Neural cell (in vitro differentiated cells): ENCODE measurements around the gene LRRC72.

Source experiments
- MXI1 ChIP-seq: fragments of 450-650 bp; conservative IDR thresholded peaks from 2 replicates; pipeline ENCODE4 v1.6.1; 2014; ENCODE audit warnings: antibody characterized with exemption, mild to moderate bottlenecking; ENCODE audit not compliant: poor library complexity, severe bottlenecking
- POLR2AphosphoS5 ChIP-seq: IDR thresholded peaks from 2 replicates; pipeline ENCODE4 v1.6.1; 2012
- TF ChIP-seq, protein P1 (sequence below): fragments of 450-650 bp; IDR thresholded peaks from 2 replicates; pipeline ENCODE4 v1.5.1; 2014; ENCODE audit warnings: antibody characterized with exemption, mild to moderate bottlenecking, moderate library complexity; ENCODE audit not compliant: poor library complexity, severe bottlenecking

DNA sequence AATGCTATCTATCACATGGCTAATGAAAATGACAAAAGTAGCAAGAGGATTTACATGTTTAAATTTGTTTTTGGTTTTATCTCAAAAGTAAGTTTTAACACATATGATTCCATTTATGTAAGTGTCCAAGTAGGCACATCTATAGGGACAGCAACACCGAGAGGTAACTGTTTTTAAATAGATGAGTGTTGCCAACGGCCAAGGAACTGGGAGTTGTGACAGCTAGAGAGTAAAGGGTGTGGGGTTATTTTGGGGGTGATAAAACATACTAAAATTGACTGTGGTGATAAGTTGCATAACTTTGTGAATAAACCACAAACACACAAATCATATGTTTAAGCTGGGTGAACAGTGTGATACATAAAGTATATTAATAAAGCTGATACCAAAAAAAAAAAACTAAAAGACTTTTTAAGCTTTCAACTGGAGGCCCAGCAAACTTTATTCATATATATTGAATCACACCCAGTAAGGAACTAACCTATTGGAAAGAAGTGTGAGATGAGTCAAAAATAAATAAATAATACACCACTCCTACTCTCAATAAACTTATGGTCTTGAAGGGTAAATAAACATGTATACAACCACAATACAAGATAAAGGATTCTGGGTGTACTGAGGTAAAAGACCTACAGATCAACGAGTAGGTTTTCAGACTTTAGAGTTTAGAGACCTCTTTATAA is 33.0 kb downstream of the LRRC72 start:
- TF ChIP-seq POLR2AphosphoS5: no peak
- TF ChIP-seq MXI1: no peak
- TF ChIP-seq, protein P1, sequence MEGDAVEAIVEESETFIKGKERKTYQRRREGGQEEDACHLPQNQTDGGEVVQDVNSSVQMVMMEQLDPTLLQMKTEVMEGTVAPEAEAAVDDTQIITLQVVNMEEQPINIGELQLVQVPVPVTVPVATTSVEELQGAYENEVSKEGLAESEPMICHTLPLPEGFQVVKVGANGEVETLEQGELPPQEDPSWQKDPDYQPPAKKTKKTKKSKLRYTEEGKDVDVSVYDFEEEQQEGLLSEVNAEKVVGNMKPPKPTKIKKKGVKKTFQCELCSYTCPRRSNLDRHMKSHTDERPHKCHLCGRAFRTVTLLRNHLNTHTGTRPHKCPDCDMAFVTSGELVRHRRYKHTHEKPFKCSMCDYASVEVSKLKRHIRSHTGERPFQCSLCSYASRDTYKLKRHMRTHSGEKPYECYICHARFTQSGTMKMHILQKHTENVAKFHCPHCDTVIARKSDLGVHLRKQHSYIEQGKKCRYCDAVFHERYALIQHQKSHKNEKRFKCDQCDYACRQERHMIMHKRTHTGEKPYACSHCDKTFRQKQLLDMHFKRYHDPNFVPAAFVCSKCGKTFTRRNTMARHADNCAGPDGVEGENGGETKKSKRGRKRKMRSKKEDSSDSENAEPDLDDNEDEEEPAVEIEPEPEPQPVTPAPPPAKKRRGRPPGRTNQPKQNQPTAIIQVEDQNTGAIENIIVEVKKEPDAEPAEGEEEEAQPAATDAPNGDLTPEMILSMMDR: no peak
